SKM-1 treated with dmso at 0.1 percent for 144 hours (cell line): Measurements from ENCODE around the gene ARID3C.

Source experiments
- DNase-seq: peaks from one replicate; lab custom pipeline; 2025; ENCODE audit not compliant: unreplicated experiment; lab: John Stamatoyannopoulos, UW

Gene ARID3C, protein sequence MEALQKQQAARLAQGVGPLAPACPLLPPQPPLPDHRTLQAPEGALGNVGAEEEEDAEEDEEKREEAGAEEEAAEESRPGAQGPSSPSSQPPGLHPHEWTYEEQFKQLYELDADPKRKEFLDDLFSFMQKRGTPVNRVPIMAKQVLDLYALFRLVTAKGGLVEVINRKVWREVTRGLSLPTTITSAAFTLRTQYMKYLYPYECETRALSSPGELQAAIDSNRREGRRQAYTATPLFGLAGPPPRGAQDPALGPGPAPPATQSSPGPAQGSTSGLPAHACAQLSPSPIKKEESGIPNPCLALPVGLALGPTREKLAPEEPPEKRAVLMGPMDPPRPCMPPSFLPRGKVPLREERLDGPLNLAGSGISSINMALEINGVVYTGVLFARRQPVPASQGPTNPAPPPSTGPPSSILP

DNA sequence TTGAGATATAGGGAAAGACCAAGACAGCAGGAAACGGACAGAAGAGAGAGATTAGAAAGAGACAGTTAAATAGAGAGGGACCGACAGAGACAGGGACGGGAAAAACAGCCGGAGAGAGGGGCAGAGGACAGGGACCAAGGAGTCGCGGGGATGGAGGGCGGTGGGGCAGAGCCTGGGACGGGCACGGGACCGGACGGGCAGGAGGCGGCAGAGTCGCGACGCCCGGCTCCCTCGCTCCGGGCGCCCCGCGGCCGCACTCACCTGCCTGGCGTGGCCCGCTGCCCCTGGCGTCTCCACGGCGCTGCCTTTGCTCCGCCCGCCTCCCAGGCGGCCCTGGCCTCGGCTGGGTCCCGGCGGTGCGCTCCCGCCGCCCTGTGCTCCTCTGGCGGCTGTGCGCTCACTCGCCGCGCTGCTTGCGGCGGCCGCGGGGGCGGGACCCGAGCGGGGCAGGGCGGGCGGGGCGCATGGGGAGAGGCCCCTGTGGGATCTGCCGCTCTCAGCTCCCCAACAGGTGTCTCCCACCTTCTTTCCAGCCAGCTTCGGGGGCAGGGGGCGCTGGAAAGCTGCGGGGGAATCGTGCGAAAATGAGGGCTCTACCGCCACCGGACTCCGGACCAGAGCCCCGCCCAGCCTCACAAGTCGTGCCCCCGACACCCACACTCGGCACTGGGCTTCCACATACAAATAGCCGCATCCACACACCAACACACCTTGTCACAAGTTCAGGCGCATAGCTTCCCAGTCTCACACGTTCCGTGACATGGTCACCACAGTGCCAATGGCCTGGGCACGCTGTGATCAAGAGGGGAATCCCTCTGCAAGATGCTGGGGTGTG, at the start of gene ARID3C:
ARID3C (minus strand) TSS at position 411 of the 835 bp plus-strand sequence. CDS start 1,052 bp downstream, outside the sequence.
- no peak for DNase-seq

GRCh38 chr9:34675869-34676268, 47.0 kb upstream of the ARID3C start:
- DNase-seq, result no peak

- DNase-seq, result peak; percentile 82
Observed at GRCh38 chr9:34675048-34675714, 46.3 kb upstream of the ARID3C start.

DNA sequence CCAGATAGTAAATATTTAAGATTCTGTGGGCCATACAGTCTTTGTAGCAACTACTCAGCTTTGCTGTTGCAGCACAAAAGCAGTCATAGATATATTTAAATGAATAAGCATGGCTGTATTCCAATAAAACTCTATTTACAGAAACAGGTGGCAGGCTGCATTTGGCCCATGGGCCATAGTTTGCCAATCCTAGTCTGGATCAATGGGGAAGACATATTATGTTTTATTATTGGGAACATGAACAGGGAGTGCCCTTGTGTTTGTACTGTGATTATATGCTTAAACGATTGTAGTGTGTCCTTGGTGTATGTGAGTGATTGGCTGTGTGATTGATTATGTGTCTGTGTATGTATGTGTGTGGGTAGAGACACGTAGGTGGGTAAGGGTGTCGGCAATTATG, 45.6 kb upstream of the ARID3C start:
- DNase-seq, result no peak

GRCh38 chr9:34671307-34671706, 42.4 kb upstream of the ARID3C start:
- DNase-seq, result no peak

- DNase-seq, result no peak
Observed at GRCh38 chr9:34669809-34670562, 41.1 kb upstream of the ARID3C start.

DNA sequence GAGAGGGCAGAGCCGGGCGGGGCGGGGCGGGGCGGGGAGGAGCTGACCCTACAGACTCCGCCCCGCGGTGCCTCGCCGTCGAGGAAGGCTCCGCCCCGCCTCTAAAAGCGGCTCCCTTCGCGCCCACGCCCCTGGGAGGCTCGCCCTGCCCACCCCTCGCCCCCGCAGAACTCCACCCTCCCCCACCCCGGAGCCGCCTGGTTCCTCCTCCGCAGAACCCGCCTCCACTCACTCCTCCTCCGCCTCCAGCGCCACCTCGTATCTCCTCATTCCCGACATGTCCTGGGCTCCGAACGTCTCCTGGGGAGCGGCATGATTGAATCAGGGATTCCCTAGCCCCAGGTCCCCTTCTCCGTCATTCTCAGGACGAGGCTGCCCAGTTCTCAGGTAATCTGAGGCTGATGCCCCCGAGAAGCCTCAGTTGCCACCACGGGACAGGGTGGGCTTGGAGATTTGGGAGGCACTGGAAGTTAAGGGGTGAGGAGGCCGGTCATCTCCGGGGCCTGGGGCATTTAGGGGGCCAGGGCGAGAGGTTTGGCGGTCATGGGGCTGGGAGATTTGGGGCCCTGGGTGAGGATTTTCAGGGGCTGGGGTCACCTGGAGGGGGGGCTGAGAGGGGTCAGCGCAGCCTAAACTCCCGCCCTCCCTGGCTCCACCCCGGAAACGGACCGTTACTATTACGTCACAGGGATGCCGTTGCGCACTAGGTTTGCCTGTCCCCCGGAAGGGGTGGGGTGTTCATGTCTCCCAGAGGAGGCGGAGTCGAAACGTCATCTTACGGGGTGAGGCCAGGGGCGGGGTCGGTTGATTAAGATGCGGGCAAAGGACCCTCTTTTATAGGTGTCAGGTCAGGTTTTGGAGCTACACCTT, 36.8 kb upstream of the ARID3C start:
- peak; percentile 87 for DNase-seq

DNA sequence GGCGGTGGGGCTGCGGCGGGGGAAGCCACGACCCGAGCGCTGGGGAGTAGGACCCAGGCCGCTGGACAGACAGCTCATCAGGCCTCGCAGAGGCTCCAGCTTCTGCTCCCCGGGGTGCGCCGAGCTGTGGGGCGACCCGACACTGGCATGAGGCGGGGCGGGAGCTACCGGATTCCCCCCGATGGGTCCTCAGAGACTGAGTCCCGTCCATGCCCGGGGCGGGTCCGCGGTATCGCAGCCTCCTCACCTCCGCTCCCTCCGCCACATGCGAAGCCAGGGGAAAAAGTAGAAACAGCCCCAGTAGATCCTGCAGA, 36.2 kb upstream of the ARID3C start:
- DNase-seq, result no peak

GRCh38 chr9:34664281-34665066, 35.6 kb upstream of the ARID3C start:
- peak; percentile 81 for DNase-seq

GRCh38 chr9:34663303-34663605, 34.4 kb upstream of the ARID3C start:
- no peak for DNase-seq

- no peak for DNase-seq
Observed at GRCh38 chr9:34662526-34663302, 33.8 kb upstream of the ARID3C start, which contains the start of gene CCL27. CCL27 (minus strand) TSS chr9:34662657; CDS start chr9:34662633, 24 bp downstream.

GRCh38 chr9:34659592-34660253, 30.9 kb upstream of the ARID3C start:
- no peak for DNase-seq

DNA sequence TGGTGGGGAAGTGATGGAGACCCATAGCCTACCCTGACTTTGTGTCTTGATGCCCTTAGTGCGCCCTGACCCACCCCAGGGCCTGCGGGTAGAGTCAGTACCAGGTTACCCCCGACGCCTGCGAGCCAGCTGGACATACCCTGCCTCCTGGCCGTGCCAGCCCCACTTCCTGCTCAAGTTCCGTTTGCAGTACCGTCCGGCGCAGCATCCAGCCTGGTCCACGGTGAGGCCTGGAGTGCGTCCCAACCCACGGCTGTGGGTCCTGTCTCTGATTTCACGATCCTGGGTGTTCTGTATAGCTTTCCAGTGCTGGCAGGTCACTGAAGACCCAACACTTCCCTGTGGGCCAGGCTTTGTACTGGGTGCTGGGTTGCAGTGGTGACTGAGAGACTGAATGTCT, 29.6 kb upstream of the ARID3C start:
- DNase-seq, result no peak

DNA sequence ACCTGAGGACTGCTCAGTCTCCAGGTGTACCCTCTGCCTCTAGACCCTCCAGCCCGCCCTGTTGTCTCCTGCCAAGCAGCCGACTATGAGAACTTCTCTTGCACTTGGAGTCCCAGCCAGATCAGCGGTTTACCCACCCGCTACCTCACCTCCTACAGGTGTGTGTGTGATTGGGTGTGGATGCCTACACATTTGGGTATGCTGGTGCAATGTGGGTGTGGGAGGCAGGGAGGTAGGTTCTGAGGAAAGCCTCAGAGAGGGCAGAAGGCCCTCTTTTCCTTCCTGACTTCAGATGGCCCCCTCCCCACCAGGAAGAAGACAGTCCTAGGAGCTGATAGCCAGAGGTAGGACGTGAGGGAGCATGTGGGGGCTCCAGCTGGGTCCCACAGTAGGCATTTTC, 28.1 kb upstream of the ARID3C start:
- DNase-seq, result no peak

DNA sequence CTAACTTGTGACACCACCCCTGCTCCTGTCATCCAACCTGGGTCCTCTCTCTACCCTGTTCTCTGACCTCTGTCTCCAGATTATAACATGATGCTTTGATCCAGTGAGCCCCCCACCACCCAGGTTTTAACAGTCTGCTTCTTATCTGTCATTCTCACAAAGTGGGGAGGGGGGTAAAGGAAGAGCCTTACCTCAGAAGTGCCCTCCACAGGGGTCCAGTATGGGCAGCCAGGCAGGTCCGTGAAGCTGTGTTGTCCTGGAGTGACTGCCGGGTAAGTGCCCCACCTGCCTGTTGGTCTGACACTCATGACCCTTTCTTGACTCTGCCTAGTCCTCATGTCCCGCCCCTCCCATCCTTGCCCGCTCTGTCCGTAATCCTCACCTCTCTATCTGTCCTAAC, 26.5 kb upstream of the ARID3C start:
- DNase-seq, result no peak

DNA sequence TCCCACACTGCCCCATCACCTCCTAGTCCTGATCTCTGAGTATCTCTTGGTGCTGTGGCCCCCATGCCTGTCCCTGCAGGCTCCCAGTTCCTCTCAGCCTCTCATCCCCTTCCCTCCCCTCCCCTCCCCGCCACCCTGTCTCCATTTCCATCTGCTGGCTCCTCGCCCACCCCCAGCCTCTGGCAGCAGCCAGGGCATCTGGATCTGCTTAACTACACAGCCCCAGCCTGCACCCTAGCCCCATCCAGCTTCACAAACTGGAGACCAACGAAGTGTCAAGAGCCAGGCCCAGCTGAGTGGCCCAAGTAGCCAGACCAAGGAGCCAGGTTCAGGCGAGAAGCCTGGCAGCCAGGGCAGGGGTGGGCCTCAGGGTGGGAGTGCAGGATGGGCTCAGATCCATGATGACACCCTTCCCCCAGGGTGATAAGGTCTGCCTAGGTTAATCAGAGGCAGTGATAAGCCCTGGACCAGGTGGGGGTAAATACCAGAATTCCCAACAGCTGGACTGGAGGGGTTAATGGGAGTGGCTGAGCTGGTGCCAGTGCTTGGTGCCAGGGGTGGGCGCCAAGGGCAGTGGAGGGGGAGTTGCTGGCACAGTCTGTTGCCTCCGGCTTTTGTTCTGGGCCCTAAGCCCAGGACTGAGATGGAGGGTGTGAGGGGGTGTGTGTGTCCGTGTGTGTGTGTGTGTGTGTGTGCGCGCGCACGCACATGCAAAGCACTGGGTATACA, 25.6 kb upstream of the ARID3C start:
- no peak for DNase-seq
